Measurements from ENCODE around the gene NDUFS6. TPM values are rescaled to one million over a fixed set of nuclear protein-coding genes. Genes with fewer than 3 reads are reported as not detected.

Gene NDUFS6
- total and polyA plus RNA-seq, 2 of the 4 experiments (the other 2 are of a cell fraction) = 10.4 to 69.0 TPM

- H2AFZ ChIP-seq (replicated peaks; ENCODE audit: low read length, poor library complexity) = no peak overlapping the region
- H4K5ac ChIP-seq (ENCODE audit: low read depth, low read length) = no peak overlapping the region
- no peak overlapping the region for H2BK20ac ChIP-seq (ENCODE audit: low read depth, low read length)
- no peak overlapping the region for H3K14ac ChIP-seq (replicated peaks; ENCODE audit: low read depth, low read length)
- H2AK5ac ChIP-seq (ENCODE audit: low read depth, low read length) = no peak overlapping the region
- in situ Hi-C loops (cut with MboI; ENCODE audit: low sequenced_read_pairs) (no loop called here), dilution Hi-C loops (cut with HindIII; ENCODE audit: low sequenced_read_pairs, unreplicated experiment) (no loop called here), intact Hi-C loops (cut with micrococcal nuclease) (no loop called here)
- no peaks in the 10 kb centered on the region for H4K20me1 ChIP-seq (ENCODE audit: insufficient read depth, low read length)
- no peak overlapping the region for H3K9ac ChIP-seq (ENCODE audit: low read depth, low read length)
- H3K27ac ChIP-seq (ENCODE audit: insufficient read depth, low read length) = no peak overlapping the region
- no peak overlapping the region for H3K56ac ChIP-seq (ENCODE audit: extremely low read depth, insufficient read depth, low read length)
- H3K4ac ChIP-seq (ENCODE audit: low read depth, low read length) = no peak overlapping the region
- H4K8ac ChIP-seq (ENCODE audit: low read depth in 2 of 2, low read length in 2 of 2) = no peak overlapping the region
- no peaks in the 10 kb centered on the region for H3K9me3 ChIP-seq (ENCODE audit: control insufficient read depth, insufficient read depth, low read length)
- 0 out of 2 replicates have a peak, but pooled peaks cover 2% of the 10 kb centered on the region for H3K9me1 ChIP-seq (ENCODE audit: insufficient read depth, low read length)
- H3K23ac ChIP-seq (ENCODE audit: low read depth, low read length) = no peak overlapping the region
- no peak for DNase-seq
- no peaks in the 10 kb centered on the region; the same call in 1 of the 2 replicates for H3K4me1 ChIP-seq (ENCODE audit: control insufficient read depth, insufficient read depth, low read length)
- H3K4me2 ChIP-seq (ENCODE audit: low read depth, low read length) = no peak overlapping the region; the same call in 1 of the 2 replicates
- ATAC-seq (ENCODE audit: low read depth) = peak; percentile 47
- no peak overlapping the region for H3K4me3 ChIP-seq (ENCODE audit: insufficient read depth, low read depth, low read length)
- H2BK5ac ChIP-seq (ENCODE audit: low read depth, low read length, poor library complexity, severe bottlenecking) = no peak overlapping the region
- H3K27me3 ChIP-seq (ENCODE audit: control insufficient read depth, insufficient read depth, low read length) = peaks cover 31% of the 10 kb centered on the region
- no peak overlapping the region for H2BK15ac ChIP-seq (ENCODE audit: low read depth, low read length)
- BruUV-seq (replicated peaks) = no TSS peak
- no CpG with 5 or more reads among the region's 14 CpGs for WGBS, 2 experiments (ENCODE audit: extremely low coverage in 2 of 2, insufficient read length in 1 of 2)
- H3K79me1 ChIP-seq (ENCODE audit: low read depth in 1 of 2, low read length in 2 of 2) = no peaks in the 10 kb centered on the region
- ChIA-PET CTCF (no interaction called here), POLR2A (ENCODE audit: unreplicated experiment) (interaction anchor here (0.6 kb wide), 1 partner anchor 29 kb away, joined by 3 read pairs; no protein-coding TSS in a partner anchor)
- H4K91ac ChIP-seq (ENCODE audit: insufficient read depth, low read depth, low read length) = no peak overlapping the region
- no peak overlapping the region for H3K18ac ChIP-seq (ENCODE audit: low read depth, low read length)
- no peak overlapping the region for H2BK120ac ChIP-seq (ENCODE audit: low read depth, low read length)
- no peaks in the 10 kb centered on the region for H3K36me3 ChIP-seq (ENCODE audit: control insufficient read depth, insufficient read depth, low read length)
- H2AK9ac ChIP-seq (replicated peaks; ENCODE audit: low read depth, low read length, poor library complexity) = no peak overlapping the region
- TF ChIP-seq USF2 (IDR thresholded peaks at IDR 0.05; ENCODE audit: low read depth, low read length) (no peak), RCOR1 (IDR thresholded peaks at IDR 0.05; ENCODE audit: insufficient replicate concordance, low read length) (no peak), BHLHE40 (IDR thresholded peaks at IDR 0.05; ENCODE audit: low read depth, low read length) (no peak), MAZ (IDR thresholded peaks at IDR 0.05; ENCODE audit: borderline replicate concordance, low read depth, low read length) (no peak), NFE2L2 (IDR thresholded peaks at IDR 0.05; ENCODE audit: low read depth, low read length) (no peak), MXI1 (IDR thresholded peaks at IDR 0.05; ENCODE audit: borderline replicate concordance, low read depth, low read length) (no peak), SMC3 (IDR thresholded peaks at IDR 0.05; ENCODE audit: low read depth, low read length) (no peak), RAD21 (IDR thresholded peaks at IDR 0.05; ENCODE audit: low read length) (no peak), CTCF (conservative IDR thresholded peaks at IDR 0.05; ENCODE audit: low read depth, low read length) (no peak), MAFK (IDR thresholded peaks at IDR 0.05; ENCODE audit: low read depth, low read length) (no peak), POLR2A (IDR thresholded peaks at IDR 0.05; ENCODE audit: low read depth, low read length) (no peak), CEBPB (IDR thresholded peaks at IDR 0.05; ENCODE audit: low read depth, low read length) (no peak), RFX5 (IDR thresholded peaks at IDR 0.05; ENCODE audit: low read depth, low read length) (no peak)
Observed at GRCh38 chr5:1831677-1832313, 30.6 kb downstream of the NDUFS6 start.

Measured in IMR-90 (cell line).